HTERT RPE-1 (cell line): ENCODE measurements around the gene C2CD4C.
"Not testable (repeated sequence)": the region's sequence is repeated elsewhere in the genome, so short reads cannot be mapped to it uniquely, and the experiment has no call there.

Experiments used
- in situ Hi-C: fragments of 300-500 bp; cut with MboI; formaldehyde crosslinking; loops from 4 replicates; pipeline ENCODE4 v1.14.3; 2020; ENCODE audit warnings: low sequenced_read_pairs

C2CD4C gene

DNA sequence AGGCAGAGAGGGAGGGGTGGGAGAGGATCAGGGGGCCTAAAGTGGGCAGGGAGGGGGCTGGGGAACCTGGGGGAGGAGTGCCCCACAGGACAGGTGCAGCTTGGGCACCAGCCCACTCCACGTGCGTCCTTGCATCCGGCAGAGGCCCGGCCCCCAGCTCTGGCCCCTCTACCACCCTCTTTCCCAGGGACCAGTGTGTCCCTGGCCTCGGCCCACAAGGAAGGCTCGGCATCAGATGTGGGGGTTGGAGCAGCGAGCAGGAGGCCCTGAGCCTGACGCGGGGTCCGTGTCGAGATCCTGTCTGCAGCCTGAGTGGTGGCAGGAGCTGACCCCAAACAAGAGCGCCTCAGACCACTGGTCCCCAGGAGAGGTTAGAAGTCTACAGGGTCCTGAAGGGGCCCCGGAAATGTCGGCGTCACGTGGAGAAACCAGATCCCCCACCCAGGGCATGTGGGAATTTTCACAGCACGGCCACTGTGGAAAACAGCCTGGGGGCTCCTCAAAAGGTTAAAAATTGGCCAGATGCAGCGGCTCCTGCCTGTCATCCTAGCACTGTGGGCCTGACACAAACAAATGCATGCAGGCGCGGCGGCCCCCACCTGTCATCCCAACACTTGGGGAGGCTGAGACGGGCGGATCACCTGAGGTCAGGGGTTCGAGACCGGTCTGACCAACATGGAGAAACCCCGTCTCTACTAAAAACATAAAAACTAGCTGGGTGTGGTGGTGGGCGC lies 30.4 kb upstream of the C2CD4C start:
- in situ Hi-C loops: no loop called here

DNA sequence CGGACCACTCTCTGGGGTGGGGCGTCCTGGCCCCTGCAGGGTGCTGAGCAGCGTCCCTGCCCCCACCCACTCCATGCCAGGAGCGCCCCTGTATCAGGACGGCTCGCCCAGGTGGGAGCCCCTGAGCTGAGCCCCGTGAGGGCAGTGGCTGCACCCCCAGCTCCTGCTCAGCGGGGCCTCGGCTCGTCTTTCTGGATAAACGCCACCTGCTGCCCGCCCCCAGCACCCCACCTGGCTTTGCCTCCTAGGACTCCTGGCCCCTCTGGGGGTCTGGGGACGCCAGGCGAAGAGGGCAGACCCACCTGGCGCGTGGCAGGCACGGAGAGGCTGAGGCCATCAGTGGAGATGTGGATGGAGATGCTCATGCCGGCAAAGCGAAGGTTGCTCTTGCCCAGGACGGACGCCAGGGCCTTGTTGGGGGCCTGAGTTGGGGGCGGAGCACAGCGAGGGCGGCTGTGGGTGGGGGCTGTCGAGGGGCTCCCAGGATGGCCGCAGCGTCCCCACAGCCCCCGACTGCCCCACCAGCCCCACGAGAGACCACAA lies 29.5 kb upstream of the C2CD4C start:
- in situ Hi-C loops: no loop called here

DNA sequence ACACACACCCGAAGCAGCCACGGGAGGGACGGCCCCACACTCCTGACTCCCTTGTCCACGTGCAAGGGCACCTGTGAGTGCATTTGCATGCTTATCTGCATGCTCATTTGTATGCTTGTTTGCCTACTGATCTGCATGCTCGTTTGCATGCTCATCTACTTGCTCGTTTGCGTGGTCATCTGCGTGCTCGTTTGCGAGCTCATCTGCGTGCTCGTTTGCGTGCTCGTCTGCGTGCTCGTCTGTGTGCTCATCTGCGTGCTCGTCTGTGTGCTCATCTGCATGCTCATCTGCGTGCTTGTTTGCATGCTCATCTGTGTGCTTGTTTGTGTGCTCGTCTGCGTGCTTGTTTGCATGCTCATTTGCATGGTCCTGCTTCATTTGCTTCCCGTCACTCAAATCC lies 28.1 kb upstream of the C2CD4C start:
- in situ Hi-C loops: no loop called here

DNA sequence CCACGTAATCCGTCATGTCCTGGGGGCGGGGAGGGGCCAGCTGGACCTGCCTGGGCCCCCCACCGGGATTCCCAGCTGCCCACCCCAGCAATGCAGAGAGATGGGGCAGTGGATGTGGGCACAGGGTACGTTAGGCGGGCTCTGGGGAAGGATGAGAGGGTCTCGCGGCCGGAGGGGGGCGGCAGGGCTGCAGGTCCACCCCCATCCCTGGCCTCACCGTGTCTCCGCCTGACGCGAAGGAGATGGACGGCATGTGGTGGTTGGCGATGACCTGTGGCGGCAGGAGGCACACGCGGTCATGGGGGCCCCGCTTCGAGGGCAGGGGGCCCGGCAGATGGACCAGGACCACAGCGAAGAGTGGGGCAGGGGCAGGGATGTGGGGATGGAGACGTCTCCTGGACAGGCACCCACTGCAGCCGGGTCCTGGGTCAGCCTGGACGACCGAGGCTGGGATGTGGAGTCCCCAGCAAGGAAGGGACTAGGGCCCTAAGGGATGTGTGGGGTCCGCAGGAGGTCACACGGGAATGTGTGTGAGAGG lies 27.5 kb upstream of the C2CD4C start:
- in situ Hi-C loops: no loop called here

DNA sequence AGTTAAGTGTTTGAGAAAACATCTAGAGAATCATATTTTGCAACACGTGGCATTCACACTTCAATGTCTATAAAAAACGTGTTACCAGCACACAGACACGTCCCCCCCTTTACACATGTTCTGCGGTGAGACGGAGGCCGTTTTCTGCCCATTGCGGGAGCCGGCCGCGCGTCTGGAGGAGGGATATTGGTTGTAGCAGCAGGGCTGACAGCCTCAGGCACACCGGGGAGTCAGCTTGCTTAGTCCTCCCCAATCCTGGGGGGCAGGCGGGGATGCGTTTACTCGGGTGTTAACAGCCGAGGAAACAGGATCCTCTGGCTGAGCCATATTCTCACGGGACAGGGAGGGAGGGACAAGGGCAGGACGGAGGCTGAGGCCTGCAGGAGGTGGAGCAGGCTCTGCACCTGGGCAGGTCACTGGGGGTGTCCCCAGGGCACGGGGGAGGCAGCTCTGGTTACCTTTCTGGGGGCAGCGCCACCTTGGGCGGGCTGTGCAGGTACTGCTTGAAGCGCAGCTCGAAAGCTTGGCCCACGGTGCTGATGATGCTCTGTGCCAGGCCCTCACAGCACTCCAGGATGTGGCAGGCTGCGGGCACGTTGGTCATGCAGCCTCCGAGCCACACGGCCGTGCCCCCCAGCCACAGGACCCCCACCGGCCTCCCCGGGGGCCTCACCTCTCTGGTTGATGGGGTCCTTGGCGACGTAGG lies 26.9 kb upstream of the C2CD4C start:
- in situ Hi-C loops: no loop called here

DNA sequence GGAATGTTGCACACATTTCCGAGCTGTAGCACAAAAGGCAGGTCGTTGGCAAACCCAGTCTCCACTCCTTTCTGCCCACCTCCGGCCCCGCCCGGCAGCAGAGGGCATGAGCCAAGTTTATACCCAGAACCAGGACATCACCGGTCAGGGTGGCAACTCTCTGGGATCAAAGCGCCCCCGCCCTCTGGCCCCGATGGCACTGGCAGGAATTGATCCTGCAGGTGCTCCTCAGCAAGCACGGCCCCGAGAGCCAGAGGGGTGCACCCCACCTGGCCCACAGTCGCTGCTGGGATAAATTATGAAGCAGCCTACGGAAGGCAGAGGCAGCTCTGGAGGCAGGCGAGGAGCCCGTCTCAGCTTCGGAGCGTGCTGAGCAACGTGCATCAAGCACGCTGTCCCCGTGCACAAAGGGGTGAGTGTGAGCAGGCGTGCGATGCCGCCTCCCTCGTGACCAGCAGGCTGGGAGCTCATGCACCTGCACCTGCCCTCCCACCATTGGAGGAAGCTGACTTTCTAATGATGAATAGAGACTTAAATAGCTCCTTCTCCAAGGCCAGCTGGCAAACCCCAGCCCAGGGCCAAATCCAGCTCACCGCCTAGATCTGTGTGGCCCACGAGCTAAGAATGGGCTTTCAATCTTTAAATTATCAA lies 26.2 kb upstream of the C2CD4C start:
- in situ Hi-C loops: no loop called here

DNA sequence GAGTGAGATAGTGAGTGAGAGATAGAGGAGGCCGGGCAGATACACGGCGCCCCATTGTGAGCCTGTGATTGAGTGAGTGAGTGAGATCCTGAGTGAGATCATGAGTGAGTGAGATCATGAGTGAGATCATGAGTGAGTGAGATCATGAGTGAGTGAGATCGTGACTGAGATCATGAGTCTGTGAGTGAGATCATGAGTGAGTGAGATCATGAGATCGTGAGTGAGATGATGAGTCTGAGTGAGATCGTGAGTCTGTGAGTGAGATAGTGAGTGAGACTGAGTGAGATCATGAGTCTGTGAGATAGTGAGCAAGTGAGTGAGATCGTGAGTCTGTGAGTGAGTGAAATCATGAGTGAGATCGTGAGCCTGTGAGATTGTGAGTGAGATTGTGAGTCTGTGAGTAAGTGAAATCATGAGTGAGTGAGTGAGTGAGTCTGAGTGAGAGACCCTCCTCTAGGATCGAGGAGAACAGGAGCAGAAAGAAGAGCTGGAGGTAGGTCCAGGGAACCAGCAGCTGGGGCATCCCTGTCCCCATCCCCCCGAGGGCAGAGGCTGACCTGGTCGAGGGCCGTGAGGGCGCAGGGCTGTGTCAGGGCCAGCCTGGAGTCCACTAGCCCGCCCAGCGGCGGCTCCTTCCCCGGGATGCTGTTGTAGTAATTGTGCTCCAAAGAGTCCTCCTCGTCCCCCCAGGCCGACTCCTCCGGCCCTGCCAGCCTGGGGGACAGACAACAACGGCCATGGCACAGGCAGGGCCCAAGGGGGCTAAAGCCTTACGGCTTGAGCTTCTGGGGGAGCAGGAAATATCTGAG lies 25.4 kb upstream of the C2CD4C start:
- in situ Hi-C loops: no loop called here

DNA sequence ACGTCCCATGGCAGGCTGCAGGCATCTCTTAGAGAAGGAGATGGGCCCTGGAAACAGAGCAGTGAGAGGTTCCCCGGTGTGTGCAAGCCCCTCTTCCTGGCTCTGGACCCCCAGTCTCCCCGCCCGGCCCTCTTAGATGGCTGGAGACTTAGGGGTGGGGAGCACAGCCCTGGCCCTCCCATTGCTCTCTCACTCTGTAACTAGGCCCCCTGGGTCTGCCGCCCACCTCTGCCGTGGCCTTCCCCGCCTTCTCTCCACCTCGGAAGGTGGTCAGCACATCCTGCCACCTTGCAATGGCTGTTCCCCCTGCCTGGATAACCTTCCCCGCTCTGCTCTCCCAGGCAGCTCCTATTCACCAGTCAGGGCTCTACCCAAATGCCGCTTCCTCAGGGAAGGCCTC lies 21.8 kb upstream of the C2CD4C start:
- in situ Hi-C loops: no loop called here

DNA sequence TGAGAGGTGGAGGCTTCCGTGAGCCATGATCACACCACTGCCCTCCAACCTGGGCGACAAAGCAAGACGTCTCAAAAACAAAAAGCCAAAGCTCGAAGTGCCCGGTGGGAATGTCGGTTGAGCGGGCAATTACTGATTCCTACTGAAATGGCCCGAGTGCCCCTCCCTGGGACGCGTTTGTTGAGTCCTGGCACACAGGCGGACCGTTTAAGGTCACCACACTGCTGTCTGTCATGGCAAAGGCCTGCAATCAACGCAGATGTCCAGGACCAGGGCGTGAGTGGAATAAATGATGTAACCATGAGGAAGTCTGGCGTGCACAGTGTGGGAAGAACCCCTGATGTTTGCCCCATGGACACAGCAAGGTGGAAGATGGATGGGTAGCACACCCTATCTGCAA lies 19.2 kb upstream of the C2CD4C start:
- in situ Hi-C loops: no loop called here

DNA sequence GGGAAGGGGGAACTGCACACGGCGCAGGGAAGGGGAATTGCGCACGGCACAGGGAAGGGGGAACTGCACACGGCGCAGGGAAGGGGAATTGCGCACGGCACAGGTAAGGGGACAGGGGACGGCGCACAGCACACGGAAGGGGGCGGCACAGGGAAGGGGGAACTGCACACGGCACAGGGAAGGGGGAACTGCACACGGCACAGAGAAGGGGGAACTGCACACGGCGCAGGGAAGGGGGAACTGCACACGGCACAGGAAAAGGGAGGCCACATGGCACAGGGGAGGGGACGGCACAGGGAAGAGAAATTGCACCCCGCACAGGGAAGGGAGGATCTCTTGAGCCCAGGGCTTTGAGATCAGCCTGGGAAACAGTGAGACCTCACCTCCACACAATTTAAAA lies 18.7 kb upstream of the C2CD4C start:
- in situ Hi-C loops: not testable (repeated sequence)

DNA sequence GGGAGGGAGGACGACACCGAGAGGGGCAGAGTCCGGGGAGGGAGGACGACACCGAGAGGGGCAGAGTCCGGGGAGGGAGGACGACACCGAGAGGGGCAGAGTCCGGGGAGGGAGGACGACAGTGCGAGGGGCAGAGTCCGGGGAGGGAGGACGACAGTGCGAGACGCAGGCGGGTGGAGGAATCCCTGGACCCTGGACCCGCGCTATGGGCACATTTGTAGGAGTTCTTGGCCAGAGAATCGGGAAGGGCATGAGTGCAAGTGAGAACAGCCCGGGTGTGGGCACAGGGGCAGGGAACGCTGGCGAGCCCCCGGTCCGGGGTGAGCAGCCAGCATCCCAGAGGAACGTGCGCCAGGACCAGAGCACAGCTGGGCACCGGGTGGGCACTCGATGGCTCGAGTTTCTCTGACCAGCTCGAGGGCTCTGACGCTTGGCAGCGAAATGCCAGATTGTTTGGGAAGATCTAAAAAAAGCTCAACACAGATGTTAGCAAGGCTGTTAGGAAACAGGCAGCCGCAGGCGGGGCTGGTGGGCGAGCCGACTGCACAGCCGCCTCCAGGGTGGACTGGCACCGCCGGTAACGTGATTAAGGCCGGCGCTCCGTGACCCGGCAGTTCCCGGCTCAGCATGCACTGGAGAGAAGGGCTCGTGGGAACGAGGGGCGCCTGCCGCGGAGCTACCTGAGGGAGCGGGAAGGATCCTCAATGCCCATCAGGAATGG lies 17.9 kb upstream of the C2CD4C start:
- in situ Hi-C loops: no loop called here

DNA sequence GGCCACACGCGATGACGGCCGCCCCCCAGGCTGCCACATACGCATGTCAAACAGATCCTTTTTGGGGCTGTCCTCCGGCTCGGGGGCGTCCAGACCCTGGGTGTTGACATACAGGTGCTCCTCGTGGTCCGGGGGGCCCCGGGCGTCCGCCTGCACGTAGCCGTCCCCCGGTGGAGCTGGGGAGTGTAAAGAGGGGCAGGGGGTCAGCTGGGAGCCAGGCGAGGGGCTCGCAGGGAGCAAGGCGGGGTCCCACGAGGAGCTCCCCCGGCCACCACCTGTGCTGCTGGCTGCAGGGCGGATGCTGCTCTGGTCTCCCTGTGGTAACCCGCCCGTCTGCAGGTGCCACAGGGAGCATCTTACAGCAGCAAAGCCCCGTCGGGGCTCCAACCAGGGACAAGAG lies 16.1 kb upstream of the C2CD4C start:
- in situ Hi-C loops: no loop called here

DNA sequence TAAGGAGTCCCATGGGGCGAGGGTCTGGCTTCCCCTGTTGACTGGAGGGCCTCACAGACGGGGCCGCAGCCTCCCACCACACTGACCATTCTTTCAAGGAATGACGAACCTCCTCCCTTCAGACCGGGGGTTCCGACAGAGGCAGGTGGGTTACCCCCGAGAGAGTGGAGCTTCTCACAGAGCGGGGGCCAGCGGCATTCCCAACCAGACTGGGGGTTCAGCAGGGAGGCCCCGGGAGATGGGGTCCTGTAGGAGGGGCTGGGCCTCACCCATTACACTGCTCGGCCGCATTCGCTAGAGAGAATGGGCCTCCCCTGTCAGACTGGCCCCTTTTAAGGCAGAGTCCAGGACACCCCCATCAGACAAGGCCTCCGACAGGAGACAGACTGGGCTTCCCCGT lies 15.6 kb upstream of the C2CD4C start:
- in situ Hi-C loops: no loop called here

DNA sequence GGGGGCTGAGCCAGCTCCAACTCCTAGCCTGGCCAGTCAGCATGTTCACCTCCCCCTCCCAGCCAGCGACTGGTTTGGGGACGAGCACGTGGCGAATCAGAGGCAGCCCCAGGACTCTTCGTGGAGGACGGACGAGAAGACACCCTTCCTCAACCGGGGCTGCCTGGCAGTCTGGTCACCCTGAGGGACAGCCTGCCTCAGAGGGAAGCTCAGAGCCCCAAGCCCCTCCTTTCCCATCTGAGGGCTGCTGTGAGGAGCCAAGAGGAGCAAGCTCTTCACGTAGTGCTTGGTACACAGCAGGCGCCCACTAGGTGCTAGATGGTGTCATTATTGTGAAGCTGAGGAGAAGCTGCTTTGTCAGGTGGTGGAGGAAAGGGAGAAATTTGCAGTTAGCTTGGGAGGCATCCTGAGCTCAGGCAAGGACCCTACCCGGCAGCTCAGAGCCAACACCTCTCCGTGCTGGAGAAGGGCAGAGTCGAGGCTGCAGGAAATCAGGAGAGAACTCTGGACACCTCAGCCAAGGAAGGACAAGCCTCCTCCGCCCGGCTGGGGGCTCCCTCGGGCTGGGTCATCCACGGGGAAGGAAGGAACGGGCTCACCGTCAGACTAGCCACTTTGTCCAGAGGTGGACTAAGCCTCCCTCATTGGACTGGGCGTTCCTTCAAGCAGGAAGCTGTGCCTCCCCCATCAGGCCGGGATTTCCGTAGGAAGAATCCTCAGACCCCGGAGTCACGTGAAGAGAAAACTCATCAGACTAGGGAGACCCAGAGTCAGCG lies 14.9 kb upstream of the C2CD4C start:
- in situ Hi-C loops: no loop called here

DNA sequence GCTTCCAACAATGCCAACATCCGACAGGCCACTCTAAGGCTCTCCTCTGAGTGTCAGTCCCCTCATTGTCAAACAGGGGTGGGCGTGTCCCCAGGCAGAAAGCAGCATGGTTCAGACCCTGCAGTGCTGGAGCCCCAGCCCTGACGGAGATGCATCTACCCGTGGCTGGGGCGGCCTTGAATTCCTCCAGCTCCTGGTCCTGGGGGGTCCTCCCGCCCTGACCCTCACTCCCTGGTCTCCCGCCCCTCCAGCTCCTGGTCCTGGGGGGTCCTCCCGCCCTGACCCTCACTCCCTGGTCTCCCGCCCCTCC lies 13.9 kb upstream of the C2CD4C start:
- in situ Hi-C loops: not testable (repeated sequence)

DNA sequence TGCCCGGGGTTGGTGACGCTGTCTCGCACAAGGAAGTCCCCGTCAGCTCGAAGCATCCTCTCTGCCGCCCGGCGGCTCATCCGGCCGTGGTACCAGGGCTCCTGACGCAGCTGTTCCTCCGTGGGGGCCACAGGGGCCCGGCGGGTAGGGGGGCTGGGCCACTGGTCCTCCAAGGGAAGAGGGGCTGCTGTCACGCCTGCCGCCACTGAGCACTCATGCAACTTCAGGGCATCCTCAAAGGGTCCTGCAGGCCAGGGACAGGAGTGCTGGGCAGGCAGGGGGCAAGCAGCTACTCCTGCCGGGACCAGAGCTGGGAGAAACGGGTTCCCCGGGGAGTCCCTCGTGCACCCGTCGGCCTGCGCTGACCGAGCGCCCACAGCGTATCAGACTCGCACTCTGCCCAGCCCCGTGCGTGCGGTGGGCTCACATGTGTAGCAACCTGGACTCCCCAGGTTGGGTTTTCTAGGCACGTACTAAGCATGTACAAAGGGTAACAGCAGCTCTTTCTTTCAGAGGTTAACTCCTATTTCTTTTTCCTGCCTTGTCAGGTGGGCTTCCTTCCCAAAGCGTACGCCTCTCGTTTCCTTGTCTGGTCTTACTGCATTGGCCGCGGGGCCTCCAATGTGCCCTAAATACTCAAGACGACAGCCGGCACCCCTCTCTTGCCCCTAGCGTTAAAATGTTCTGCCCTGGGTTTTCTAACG lies 13.4 kb upstream of the C2CD4C start:
- in situ Hi-C loops: no loop called here

DNA sequence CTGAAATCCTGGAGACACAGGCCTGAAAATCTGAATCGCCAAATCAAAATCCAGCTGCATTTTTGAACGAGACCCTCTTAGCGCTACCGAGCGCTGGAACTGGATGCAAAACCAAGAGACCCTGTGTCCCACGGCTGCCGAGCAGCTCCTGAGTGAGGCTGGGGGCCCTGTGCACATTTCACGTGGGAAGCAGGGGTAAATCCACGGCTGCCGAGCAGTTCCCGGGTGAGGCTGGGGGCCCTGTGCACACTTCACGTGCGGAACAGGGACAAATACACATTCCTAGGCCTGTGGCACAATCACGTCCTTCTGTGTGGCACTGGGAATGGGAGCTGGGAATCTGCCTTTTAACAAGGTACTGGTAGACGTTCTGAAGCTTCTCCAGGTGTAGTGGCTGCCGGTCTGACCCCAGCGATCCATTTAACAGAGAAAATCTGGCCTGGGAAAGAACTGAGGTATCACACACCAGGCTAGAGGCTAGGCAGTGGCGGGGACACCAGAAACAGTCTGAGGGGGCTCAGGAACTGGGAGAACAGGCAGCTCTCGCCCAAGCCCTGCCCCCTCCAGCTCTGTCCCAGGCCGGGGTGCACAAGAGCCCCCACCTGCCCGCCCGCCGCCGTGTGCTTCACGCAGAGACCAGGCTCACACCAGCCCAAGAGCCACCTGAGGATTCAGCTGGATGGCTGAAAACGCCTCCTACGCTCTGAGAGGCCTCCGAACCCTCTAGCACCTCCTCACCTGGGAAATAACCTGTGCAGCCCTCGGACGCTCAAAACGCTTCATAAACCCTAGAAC lies 11.0 kb upstream of the C2CD4C start:
- in situ Hi-C loops: no loop called here
